NCI-H748 (cell line): Measurements from ENCODE around the gene TBL1X.

Experiments used
- DNase-seq: peaks from one replicate; lab custom pipeline; 2025; ENCODE audit not compliant: unreplicated experiment; lab: John Stamatoyannopoulos, UW

TBL1X gene

DNA sequence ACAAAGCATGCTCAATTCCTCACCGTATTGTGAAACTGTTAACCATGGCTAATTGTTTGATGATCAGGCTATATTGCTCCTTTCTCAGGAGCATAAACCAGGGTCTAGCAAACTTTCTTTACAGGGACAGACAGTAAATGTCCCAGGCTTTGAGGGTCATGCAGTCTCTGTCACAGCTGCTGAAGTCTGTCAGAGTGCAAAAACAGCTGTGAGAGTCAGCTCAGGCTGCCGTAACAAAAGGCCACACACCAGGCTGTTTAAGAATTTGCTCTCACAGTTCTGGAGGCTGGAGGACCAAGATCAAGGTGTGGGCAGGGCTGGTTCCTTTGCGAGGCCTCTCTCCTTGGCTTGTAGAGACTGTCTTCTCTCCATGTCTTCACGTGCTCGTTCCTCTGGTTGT, 225.2 kb downstream of the TBL1X start:
- DNase-seq = no peak

DNA sequence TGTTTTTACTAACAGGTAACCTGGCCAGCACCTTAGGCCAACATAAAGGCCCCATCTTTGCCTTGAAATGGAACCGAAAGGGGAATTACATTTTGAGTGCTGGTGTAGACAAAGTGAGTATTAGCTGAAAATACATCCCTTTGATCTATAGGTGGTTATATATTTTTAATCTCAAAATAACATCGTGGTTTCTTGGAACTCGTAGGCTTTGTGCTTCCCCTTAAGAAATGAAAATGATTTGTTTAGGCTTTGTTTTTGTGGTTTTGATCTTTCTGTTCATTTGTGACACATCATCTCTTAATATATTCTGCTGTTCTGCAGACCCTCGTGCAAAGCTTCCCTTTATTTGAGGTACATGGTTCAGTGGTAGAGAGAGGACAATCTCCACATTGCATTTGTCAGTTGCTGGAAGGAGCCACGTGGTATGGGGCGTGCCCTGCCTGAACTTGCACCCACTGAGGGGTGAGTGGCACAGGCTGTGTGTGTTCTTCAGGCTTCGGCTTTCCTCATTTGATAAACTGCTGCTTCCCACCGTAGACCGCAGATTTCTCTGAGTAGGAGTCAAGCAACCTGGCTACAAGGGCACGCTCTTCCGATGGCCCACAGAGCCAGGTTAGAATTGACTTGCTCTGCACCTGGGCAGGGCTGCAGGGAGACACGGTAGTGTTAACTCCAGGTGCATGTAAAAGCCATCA, 228.6 kb downstream of the TBL1X start:
- DNase-seq = no peak

DNA sequence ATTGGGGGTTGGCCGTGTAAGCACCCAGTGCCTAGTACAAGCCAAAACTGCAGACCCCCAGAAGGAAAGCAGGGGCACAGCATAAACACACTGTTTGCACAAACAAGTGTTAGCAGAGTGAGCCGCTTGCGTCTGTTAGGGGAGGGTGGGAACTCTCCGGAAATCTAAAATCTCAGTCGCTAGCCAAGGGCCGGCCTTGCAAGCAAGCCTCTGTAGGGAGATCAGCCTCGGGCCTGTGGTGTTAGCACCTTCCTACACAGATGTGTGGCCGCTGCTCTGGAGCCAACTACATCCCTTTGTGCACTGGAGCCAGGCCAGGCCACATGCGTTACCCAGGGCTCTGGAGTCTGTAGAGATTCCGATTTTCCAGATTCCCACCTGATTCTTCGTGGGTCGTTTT, 233.7 kb downstream of the TBL1X start:
- no peak for DNase-seq

DNA sequence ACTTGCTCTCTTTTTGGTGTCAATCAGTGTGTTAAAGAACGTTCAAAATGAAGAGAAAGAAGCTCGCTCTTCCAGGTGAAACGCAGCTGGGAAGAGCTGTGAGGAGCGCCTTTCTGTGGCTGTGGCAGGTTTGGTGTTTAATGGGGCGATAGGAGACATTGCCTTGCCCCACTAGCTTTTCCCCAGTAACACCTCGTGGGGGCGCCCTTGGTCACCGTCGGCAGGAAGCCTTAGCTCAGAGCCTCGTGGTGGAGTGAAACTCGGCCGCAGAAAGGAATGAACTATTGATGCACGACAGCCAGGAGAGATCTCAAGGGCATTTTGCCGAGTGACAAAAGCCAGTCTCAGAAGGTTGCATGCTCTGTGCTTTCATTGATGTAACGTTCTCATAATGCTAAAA, 235.7 kb downstream of the TBL1X start:
- DNase-seq = no peak

DNA sequence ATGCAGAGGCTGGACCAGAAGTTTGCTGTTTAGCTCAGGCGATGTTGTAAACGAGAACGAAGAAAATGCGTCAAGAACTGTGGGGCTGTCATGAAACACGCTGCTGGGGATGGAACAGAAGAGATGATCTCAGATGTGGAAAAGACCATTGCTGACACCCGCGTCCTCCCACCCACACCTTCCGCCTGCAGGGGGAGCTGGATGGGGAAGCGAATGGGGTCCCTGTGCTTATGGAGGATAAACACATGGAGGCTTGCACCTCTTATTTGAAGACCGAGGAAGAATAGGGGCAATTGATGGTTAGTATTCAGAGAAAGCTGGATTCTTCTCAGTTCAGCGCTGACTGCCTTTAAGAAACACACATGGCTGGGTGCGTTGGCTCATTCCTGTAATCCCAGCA, 236.9 kb downstream of the TBL1X start:
- no peak for DNase-seq

GRCh38 chrX:9703406-9703805, 238.5 kb downstream of the TBL1X start:
- no peak for DNase-seq

DNA sequence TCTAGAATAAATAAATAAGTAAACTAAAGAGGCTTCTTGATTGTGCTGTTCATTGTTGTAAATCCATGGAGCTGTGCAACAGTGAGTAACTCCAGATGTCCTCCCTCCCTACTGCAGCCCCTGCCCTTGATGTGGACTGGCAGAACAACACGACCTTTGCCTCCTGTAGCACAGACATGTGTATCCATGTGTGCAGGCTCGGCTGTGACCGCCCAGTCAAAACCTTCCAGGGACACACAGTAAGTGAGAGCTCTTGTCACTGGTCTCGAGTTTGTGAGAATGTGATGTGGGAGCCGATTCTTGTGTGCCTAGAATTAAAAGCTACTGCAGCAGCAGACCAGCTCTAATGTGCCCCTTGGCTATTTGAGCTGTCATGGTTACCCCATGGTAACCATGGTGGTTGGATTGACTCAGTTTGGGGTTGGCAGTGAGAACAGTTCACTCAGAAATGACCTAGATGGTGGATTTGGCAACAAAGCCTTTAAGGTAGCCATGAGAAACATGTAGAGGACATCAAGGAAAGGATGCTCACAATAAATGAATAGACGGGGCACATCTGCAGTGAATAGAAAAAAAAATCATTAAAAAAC, 240.1 kb downstream of the TBL1X start:
- DNase-seq = no peak

- no peak for DNase-seq
Observed at GRCh38 chrX:9706421-9706820, 241.6 kb downstream of the TBL1X start.

DNA sequence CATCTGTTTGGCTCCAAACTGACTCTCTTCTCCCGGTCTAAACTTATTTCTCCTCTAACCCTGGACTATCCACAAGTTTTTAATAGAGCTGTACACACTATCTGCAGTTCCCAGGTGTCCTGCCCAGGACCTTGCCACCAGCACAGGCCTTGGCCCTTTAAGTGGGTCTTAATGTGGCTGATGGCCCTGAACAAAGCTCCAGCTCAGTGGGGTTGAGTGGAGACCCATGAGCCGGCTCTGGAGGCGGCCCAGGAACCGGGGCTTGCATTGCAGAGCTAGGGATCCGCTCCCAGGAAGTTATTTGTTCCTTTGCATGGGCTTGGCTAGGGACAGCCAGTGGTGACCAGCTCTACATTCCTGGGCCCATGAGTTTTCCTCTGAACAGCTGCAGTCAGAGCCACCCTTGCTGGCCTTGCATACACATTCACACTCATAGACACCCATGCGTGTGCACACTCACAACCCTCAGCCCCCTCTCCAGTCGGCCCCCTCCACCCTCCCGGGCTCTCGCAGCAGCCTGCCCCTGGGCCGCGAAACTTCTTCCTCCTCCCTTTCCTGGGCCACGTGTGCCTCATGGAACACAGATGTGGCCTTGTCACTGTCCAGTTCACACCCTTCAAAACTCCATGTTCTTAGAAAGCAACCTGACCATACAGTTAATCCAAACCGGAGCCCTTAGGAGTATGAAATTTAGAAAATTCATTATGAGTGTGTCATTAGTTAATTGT, 242.6 kb downstream of the TBL1X start:
- DNase-seq = no peak

- no peak for DNase-seq
Observed at GRCh38 chrX:9708086-9708485, 243.2 kb downstream of the TBL1X start.

- peak; percentile 75 for DNase-seq
Observed at GRCh38 chrX:9708923-9709553, 244.2 kb downstream of the TBL1X start.

DNA sequence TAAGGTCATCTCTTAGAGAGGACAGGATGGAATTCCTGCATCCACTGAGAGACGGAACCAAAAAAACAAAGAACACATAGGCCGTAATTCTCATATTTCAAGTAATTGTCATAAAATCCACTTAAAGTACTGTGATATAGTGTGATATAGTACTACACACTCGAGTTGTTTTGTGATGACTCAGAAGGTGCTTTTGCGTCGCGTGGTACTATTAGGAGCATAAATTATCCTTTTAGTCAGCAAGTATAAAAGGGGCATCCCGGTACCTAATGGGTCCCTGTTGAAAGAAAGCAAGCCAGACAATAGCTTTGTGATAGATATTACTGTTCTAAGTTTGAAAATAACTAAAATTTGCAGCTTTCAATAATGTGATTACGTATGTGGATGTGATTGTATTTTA, 245.5 kb downstream of the TBL1X start:
- DNase-seq = no peak

GRCh38 chrX:9717376-9717775, 252.5 kb downstream of the TBL1X start:
- DNase-seq = no peak

DNA sequence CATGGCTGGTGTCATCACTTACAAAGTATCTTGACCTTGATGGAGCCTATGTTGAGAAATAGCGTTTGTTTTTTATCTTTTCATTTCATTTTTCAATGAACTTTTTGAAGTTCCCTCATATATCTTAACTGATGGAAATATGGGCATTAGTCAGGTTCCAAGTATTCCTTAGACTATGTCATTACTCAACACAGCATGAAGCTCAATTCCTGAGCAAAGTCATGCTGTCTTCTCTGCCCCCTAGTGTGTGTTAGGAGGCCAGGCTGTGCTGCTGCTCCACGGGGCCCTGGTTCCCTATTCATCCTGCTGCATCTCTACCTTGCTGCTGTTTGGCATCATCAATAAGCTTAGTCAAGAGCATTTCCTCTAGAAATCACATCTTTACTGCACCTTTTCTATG, 259.9 kb downstream of the TBL1X start:
- no peak for DNase-seq

- DNase-seq = no peak
Observed at GRCh38 chrX:9728261-9728660, 263.4 kb downstream of the TBL1X start.

GRCh38 chrX:9729171-9729885, 264.5 kb downstream of the TBL1X start:
- no peak for DNase-seq

GRCh38 chrX:9730078-9730477, 265.2 kb downstream of the TBL1X start:
- DNase-seq = no peak

- no peak for DNase-seq
Observed at GRCh38 chrX:9730752-9731151, 265.9 kb downstream of the TBL1X start.

DNA sequence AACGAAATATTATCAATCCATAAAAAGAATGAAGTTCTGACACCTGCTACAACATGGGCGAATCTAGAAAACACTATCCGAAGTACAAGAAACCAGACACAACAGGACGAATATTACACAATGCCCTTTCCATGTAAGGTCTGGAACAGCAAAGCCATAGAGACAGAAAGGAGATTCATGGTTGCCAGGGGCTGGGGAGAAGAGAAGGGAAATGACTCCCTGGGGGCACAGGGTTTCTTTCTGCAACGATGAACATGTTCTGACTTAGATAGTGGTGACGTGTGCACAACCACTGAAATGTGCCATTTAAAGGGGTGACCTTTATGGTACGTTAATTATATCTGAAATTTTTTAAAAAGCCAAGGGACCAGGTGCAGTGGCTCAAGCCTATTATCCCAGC, 272.5 kb downstream of the TBL1X start:
- peak; percentile 9 for DNase-seq

- no peak for DNase-seq
Observed at GRCh38 chrX:9738151-9738550, 273.3 kb downstream of the TBL1X start.

GRCh38 chrX:9739130-9739529, 274.3 kb downstream of the TBL1X start:
- no peak for DNase-seq
